Measurements from ENCODE around the gene OTOG. TPM values are rescaled to one million over a fixed set of nuclear protein-coding genes. Genes with fewer than 3 reads are reported as not detected.

Gene OTOG
- total RNA-seq, 1 experiment from 2014 or later, result 0.35 TPM

GRCh38 chr11:17642370-17642769 is 95.3 kb downstream of the OTOG start:
- H3K4me1 Mint-ChIP-seq, result peaks cover 18 to 24% of the 10 kb centered on the region in 2 experiments
- no peaks in the 10 kb centered on the region for H3K23me2 ChIP-seq (ENCODE audit: insufficient read length, low read depth, low read length, poor library complexity, severe bottlenecking)
- H3K14ac ChIP-seq (ENCODE audit: insufficient read depth, low read length), result no peak overlapping the region
- no peak overlapping the region for H3K27ac ChIP-seq (ENCODE audit: insufficient read length, low read depth, low read length)
- H4K8ac ChIP-seq (replicated peaks; ENCODE audit: insufficient read length, low read depth, low read length), result no peak overlapping the region
- no peaks in the 10 kb centered on the region for H3K9me3 ChIP-seq (ENCODE audit: control insufficient read depth, low read depth, low read length)
- H3K56ac ChIP-seq (ENCODE audit: insufficient read length, low read depth, low read length), result no peak overlapping the region
- peaks cover 15% of the 10 kb centered on the region for H3K27me3 Mint-ChIP-seq (ENCODE audit: low read depth)
- H3K27ac Mint-ChIP-seq, result no peak overlapping the region; a peak in 1 of 7 replicates
- H3K79me1 ChIP-seq (ENCODE audit: insufficient read depth, low read depth, low read length, poor library complexity, severe bottlenecking), result no peaks in the 10 kb centered on the region
- no peak overlapping the region for H2BK12ac ChIP-seq (ENCODE audit: insufficient read length, low read depth, low read length)
- H2BK15ac ChIP-seq (ENCODE audit: low read depth, low read length), result no peak overlapping the region
- no peak overlapping the region for H3K18ac ChIP-seq (ENCODE audit: insufficient read length, low read depth, low read length)
- peaks cover 5% of the 10 kb centered on the region; the same call in 1 of the 2 replicates for H3K4me1 ChIP-seq (ENCODE audit: insufficient read depth, low read length)
- no peak overlapping the region for H3K23ac ChIP-seq (ENCODE audit: insufficient read length, low read depth, low read length)
- TF ChIP-seq CTCF (conservative IDR thresholded peaks at IDR 0.05), result no peak
- DNase-seq, result no peak
- H3K4me2 ChIP-seq (ENCODE audit: insufficient read depth, insufficient read length, low read length), result no peak overlapping the region
- no peak overlapping the region for H2BK5ac ChIP-seq (ENCODE audit: insufficient read length, low read length)
- no peak overlapping the region for H3K9ac ChIP-seq (ENCODE audit: extremely low read depth, insufficient read length, low read length)
- H3K4me3 Mint-ChIP-seq, result no peak overlapping the region
- H2AFZ ChIP-seq (ENCODE audit: low read length), result no peak overlapping the region
- no peaks in the 10 kb centered on the region for H3K79me2 ChIP-seq (ENCODE audit: insufficient read depth, low read length)
- no peak overlapping the region for H3K4ac ChIP-seq (ENCODE audit: low read depth, low read length)
- no peaks in the 10 kb centered on the region for H4K20me1 ChIP-seq (ENCODE audit: control insufficient read depth, insufficient read depth, insufficient read length)
- no peak overlapping the region for H2AK5ac ChIP-seq (ENCODE audit: insufficient read length, low read length)
- no peak overlapping the region for H2BK120ac ChIP-seq (ENCODE audit: low read depth, low read length, poor library complexity, severe bottlenecking)
- H3T11ph ChIP-seq (ENCODE audit: low read length), result no peak overlapping the region
- H4K91ac ChIP-seq (ENCODE audit: insufficient read length, low read depth, low read length), result no peak overlapping the region
- H3K27me3 ChIP-seq (ENCODE audit: insufficient read depth, low read length), result no peaks in the 10 kb centered on the region
- H2BK20ac ChIP-seq (ENCODE audit: low read depth, low read length, poor library complexity, severe bottlenecking), result no peak overlapping the region
- no peaks in the 10 kb centered on the region for H3K36me3 Mint-ChIP-seq (ENCODE audit: insufficient read depth in 1 of 3, low read depth in 3 of 3)
- WGBS (ENCODE audit: extremely low coverage, insufficient read length, low lambda C conversion rate), result no CpG with 5 or more reads among the region's 4 CpGs
- 0 out of 5 replicates have a peak, but pooled peaks cover 0 to 3% of the 10 kb centered on the region in 2 experiments for H3K9me3 Mint-ChIP-seq
- no peak overlapping the region for H4K5ac ChIP-seq (ENCODE audit: insufficient read length, low read depth, low read length)
